KMS-11 (cell line): ENCODE measurements around the gene AOC1.

Experiments
- H2AFZ ChIP-seq: fragments of 200-600 bp; sonication (generic); 2 replicates; pipeline ENCODE4 v1.6.1; 2016; ENCODE audit warnings: antibody characterized with exemption, mixed run types, low read depth
- H3K27ac ChIP-seq: fragments of 200-600 bp; sonication (generic); 2 replicates; pipeline ENCODE4 v1.6.1; 2016; ENCODE audit warnings: mild to moderate bottlenecking, mixed run types
- H3K27me3 ChIP-seq: fragments of 200-600 bp; sonication (generic); 2 replicates; pipeline ENCODE4 v1.6.1; 2017; ENCODE audit warnings: mild to moderate bottlenecking, low read depth, mixed run types, moderate library complexity; ENCODE audit not compliant: insufficient read depth
- H3K36me3 ChIP-seq: fragments of 200-600 bp; sonication (generic); 2 replicates; pipeline ENCODE4 v1.6.1; 2017; ENCODE audit warnings: mild to moderate bottlenecking, mixed run types; ENCODE audit not compliant: insufficient read depth
- H3K4me1 ChIP-seq: fragments of 200-600 bp; sonication (generic); 2 replicates; pipeline ENCODE4 v1.6.1; 2016; ENCODE audit warnings: mild to moderate bottlenecking, low read depth, mixed run types; ENCODE audit not compliant: poor library complexity, severe bottlenecking
- H3K4me2 ChIP-seq: fragments of 200-600 bp; sonication (generic); 2 replicates; pipeline ENCODE4 v1.7.0; 2016; ENCODE audit warnings: mild to moderate bottlenecking, mixed run types
- H3K4me3 ChIP-seq: fragments of 200-600 bp; sonication (generic); IDR thresholded peaks from 2 replicates; pipeline ENCODE4 v1.6.1; 2017; ENCODE audit warnings: low read depth, low read length, mixed read lengths; ENCODE audit not compliant: insufficient read depth
- H3K79me2 ChIP-seq: fragments of 200-600 bp; sonication (generic); 2 replicates; pipeline ENCODE4 v1.6.1; 2016; ENCODE audit warnings: low read depth, mixed run types; ENCODE audit not compliant: insufficient read depth
- H3K9ac ChIP-seq: fragments of 200-600 bp; sonication (generic); 2 replicates; pipeline ENCODE4 v1.6.1; 2016; ENCODE audit warnings: mild to moderate bottlenecking, mixed run types
- H4K20me1 ChIP-seq: fragments of 200-600 bp; sonication (generic); 2 replicates; pipeline ENCODE4 v1.6.1; 2016; ENCODE audit warnings: mild to moderate bottlenecking, mixed run types; ENCODE audit not compliant: insufficient read depth
- CTCF ChIP-seq: fragments of 200-600 bp; sonication (generic); conservative IDR thresholded peaks from 2 replicates; pipeline ENCODE4 v1.6.1; 2017; ENCODE audit warnings: low read depth, mild to moderate bottlenecking, antibody characterized with exemption, low read length, moderate library complexity, mixed read lengths

AOC1 gene

DNA sequence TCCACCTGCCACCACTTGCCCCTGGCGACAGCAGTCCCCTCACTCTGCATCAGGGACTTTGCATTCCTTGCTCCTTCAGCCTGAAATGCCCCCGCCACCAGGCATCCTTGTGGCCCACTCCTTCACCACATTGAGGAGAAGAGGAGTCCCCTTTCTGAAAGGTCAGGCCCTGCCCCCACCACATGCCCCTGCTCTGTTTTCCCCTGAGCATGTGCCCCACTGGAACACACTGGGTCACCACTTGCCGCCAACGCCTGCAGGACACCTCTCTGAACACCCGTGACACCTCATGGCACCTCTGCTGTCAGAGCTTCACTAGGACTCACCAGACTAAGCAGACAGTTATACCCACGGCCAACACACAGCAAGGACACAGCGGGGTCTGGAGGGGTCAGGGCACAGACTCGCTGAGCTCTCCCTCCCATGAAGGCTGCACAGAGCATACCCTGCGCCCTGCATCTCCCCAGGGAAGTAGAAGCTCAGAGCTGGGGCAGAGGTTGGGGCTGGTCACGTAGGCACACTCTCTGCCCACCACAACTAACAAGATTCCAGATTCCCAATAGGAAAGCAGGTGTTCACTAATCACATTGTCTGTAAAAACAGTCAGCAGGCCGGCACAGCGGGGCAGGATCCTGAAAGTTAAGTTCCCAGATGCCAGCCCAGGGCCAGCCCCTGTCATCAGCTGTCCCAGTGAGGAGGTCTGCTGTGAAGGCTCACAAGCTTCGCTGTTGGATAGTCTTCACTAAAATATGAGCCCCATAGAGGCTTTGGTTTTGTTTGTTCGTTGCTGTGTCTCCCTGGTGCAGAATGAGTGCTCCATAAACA is 5.8 kb upstream of the AOC1 start:
- no peaks in the 10 kb centered on the region for H4K20me1 ChIP-seq
- no peaks in the 10 kb centered on the region for H3K4me1 ChIP-seq
- H3K4me2 ChIP-seq = no peak overlapping the region
- no peaks in the 10 kb centered on the region for H3K79me2 ChIP-seq
- H3K4me3 ChIP-seq = no peak overlapping the region
- no peaks in the 10 kb centered on the region for H3K27me3 ChIP-seq
- H2AFZ ChIP-seq = no peak overlapping the region
- no peak overlapping the region for H3K9ac ChIP-seq
- no peak for TF ChIP-seq CTCF
- H3K27ac ChIP-seq = no peak overlapping the region
- no peaks in the 10 kb centered on the region for H3K36me3 ChIP-seq

DNA sequence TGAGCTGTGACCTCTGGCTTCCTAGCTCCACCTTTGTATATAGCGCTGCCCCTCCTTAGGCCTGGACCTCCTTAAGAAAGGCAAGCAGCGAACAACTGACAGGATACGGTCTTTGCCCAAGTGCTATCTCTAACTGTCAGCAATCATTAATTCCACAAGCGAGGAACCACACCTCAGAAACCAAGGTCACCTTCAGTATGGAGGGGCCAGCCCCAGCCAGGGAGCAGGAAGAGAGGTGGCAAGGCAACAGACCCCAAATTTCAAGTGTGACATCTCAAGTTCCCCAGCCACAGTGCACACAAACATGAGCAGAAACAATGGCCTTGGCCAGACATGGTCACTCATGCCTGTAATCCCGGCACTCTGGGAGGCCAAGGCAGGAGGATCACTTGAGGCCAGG is 4.8 kb upstream of the AOC1 start:
- Histone ChIP-seq H3K79me2 (no peaks in the 10 kb centered on the region), H2AFZ (no peak overlapping the region), H3K36me3 (no peaks in the 10 kb centered on the region), H4K20me1 (no peaks in the 10 kb centered on the region), H3K27me3 (no peaks in the 10 kb centered on the region), H3K4me1 (no peaks in the 10 kb centered on the region), H3K4me2 (no peak overlapping the region), H3K4me3 (no peak overlapping the region), H3K9ac (no peak overlapping the region), H3K27ac (no peak overlapping the region)
- no peak for TF ChIP-seq CTCF

DNA sequence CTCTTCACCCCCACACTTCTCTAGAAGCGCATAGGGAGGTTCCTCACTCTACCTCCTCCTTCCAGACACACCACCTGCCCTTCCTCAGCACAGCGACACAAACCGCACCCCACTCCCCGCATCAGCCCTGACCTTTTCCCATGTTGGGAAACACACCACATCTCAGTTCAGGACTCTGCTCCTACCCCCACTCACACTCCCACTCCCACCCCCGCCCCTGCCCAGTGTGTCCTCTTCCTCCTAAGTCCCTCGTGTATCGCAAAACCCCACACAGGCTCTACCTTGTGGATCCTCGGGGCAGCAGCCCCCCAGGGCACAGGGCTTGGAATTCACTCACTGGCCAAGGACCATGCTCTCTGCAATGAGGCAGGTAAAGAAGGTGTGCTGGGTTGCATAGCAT is 4.2 kb upstream of the AOC1 start:
- Histone ChIP-seq H3K9ac (no peak overlapping the region), H3K79me2 (no peaks in the 10 kb centered on the region), H2AFZ (no peak overlapping the region), H3K4me2 (no peak overlapping the region), H4K20me1 (no peaks in the 10 kb centered on the region), H3K36me3 (no peaks in the 10 kb centered on the region), H3K27ac (no peak overlapping the region), H3K27me3 (no peaks in the 10 kb centered on the region), H3K4me3 (no peak overlapping the region), H3K4me1 (no peaks in the 10 kb centered on the region)
- no peak for TF ChIP-seq CTCF

DNA sequence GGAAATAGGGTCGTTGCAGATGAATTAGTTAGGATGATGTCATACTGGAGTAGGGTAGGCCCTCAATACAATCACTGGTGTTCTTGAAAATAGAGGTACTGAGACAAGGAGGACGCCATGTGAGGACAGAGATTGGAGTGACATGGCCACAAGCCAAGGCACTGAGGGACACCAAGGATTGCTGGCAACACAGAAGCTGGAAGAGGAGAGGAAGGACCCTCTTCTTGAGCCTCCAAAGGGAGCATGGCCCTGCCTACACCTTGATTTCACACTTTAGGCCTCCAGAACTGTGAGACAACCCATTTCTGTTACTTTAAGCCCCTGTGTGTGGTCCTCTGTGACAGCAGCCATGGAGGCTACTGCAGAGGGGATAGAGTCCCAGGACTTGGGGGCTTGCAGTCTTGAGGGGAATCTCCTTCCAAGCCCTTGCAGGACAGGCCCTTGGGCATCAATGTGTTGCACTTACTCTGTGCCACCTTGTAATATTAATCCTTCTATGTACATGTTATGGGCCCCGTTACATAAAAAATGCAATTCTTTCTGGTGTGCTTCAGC is 3.7 kb upstream of the AOC1 start:
- Histone ChIP-seq H3K4me3 (no peak overlapping the region), H3K4me2 (no peak overlapping the region), H3K27ac (no peak overlapping the region), H4K20me1 (no peaks in the 10 kb centered on the region), H3K79me2 (no peaks in the 10 kb centered on the region), H3K9ac (no peak overlapping the region), H3K4me1 (no peaks in the 10 kb centered on the region), H3K36me3 (no peaks in the 10 kb centered on the region), H2AFZ (no peak overlapping the region), H3K27me3 (no peaks in the 10 kb centered on the region)
- TF ChIP-seq CTCF = no peak
